ENCODE data around the gene LARGE2.

- TF ChIP-seq CTCF (IDR thresholded peaks at IDR 0.05; ENCODE audit: poor library complexity, severe bottlenecking), result no peak
- no peak for TF ChIP-seq POLR2AphosphoS5 (IDR thresholded peaks at IDR 0.05)
- TF ChIP-seq TAF1 (IDR thresholded peaks at IDR 0.05; ENCODE audit: low read depth), result no peak
- no peak for TF ChIP-seq SMC3 (conservative IDR thresholded peaks at IDR 0.05; ENCODE audit: poor library complexity)
- no peak for TF ChIP-seq EZH2 (IDR thresholded peaks at IDR 0.05; ENCODE audit: borderline replicate concordance, insufficient read depth, low read length, poor library complexity, severe bottlenecking)
- no peak for TF ChIP-seq RAD21 (conservative IDR thresholded peaks at IDR 0.05)
- TF ChIP-seq, protein P1, sequence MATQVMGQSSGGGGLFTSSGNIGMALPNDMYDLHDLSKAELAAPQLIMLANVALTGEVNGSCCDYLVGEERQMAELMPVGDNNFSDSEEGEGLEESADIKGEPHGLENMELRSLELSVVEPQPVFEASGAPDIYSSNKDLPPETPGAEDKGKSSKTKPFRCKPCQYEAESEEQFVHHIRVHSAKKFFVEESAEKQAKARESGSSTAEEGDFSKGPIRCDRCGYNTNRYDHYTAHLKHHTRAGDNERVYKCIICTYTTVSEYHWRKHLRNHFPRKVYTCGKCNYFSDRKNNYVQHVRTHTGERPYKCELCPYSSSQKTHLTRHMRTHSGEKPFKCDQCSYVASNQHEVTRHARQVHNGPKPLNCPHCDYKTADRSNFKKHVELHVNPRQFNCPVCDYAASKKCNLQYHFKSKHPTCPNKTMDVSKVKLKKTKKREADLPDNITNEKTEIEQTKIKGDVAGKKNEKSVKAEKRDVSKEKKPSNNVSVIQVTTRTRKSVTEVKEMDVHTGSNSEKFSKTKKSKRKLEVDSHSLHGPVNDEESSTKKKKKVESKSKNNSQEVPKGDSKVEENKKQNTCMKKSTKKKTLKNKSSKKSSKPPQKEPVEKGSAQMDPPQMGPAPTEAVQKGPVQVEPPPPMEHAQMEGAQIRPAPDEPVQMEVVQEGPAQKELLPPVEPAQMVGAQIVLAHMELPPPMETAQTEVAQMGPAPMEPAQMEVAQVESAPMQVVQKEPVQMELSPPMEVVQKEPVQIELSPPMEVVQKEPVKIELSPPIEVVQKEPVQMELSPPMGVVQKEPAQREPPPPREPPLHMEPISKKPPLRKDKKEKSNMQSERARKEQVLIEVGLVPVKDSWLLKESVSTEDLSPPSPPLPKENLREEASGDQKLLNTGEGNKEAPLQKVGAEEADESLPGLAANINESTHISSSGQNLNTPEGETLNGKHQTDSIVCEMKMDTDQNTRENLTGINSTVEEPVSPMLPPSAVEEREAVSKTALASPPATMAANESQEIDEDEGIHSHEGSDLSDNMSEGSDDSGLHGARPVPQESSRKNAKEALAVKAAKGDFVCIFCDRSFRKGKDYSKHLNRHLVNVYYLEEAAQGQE (IDR thresholded peaks at IDR 0.05; ENCODE audit: borderline replicate concordance), result no peak
- TF ChIP-seq MXI1 (conservative IDR thresholded peaks at IDR 0.05; ENCODE audit: poor library complexity, severe bottlenecking), result no peak
Observed at GRCh38 chr11:45913514-45913913, 8.9 kb upstream of the LARGE2 start.

All from neural cell (in vitro differentiated cells).